NB4 (cell line): ENCODE results near the gene ME3.

Source experiments
- DNase-seq: peaks from one replicate; pipeline ENCODE4 v3.0.0; 2010; ENCODE audit warnings: low read depth
- H3K4me3 ChIP-seq: one replicate; pipeline ENCODE4 v1.5.1; 2011; ENCODE audit warnings: mild to moderate bottlenecking, low read depth, low read length, moderate library complexity
- CTCF ChIP-seq: IDR thresholded peaks from one replicate; pipeline ENCODE4 v1.5.1; 2012; ENCODE audit warnings: low read depth, low read length
- MAX ChIP-seq: IDR thresholded peaks from 2 replicates; pipeline ENCODE4 v1.6.1; 2011; ENCODE audit warnings: low read depth, low read length
- MYC ChIP-seq: IDR thresholded peaks from 2 replicates; pipeline ENCODE4 v1.6.1; 2011; ENCODE audit warnings: low read depth, low read length
- POLR2A ChIP-seq: IDR thresholded peaks from 2 replicates; pipeline ENCODE4 v1.6.1; 2011; ENCODE audit warnings: mild to moderate bottlenecking; ENCODE audit not compliant: insufficient read length; ENCODE audit errors: extremely low read depth

ME3 gene

GRCh38 chr11:86630229-86630981 lies 42.0 kb downstream of the ME3 start:
- no peak overlapping the region for H3K4me3 ChIP-seq
- DNase-seq = no peak
- TF ChIP-seq MAX (no peak), POLR2A (no peak)

- H3K4me3 ChIP-seq = no peak overlapping the region
- TF ChIP-seq POLR2A (no peak), MAX (no peak), CTCF (no peak), MYC (no peak)
- DNase-seq = no peak
Measured at GRCh38 chr11:86629045-86629706, 43.2 kb downstream of the ME3 start.

GRCh38 chr11:86627776-86628455 lies 44.5 kb downstream of the ME3 start:
- H3K4me3 ChIP-seq = no peak overlapping the region
- DNase-seq = no peak
- TF ChIP-seq MAX = no peak
- TF ChIP-seq CTCF = no peak
- TF ChIP-seq POLR2A = no peak

- DNase-seq = no peak
- TF ChIP-seq MAX = no peak
- no peak for TF ChIP-seq CTCF
- no peak for TF ChIP-seq MYC
- TF ChIP-seq POLR2A = no peak
- no peak overlapping the region for H3K4me3 ChIP-seq
Measured at GRCh38 chr11:86625981-86626380, 46.4 kb downstream of the ME3 start.

- no peak for DNase-seq
- TF ChIP-seq CTCF (no peak), POLR2A (no peak), MAX (no peak), MYC (no peak)
- no peak overlapping the region for H3K4me3 ChIP-seq
Measured at GRCh38 chr11:86625544-86625943, 46.9 kb downstream of the ME3 start.

- H3K4me3 ChIP-seq = no peak overlapping the region
- no peak for TF ChIP-seq MYC
- TF ChIP-seq MAX = no peak
- no peak for TF ChIP-seq CTCF
- TF ChIP-seq POLR2A = no peak
- no peak for DNase-seq
Measured at GRCh38 chr11:86624366-86624765, 48.0 kb downstream of the ME3 start.
